Kidney glomerular epithelial cell (primary cell): ENCODE measurements around the gene CNTNAP4.

Experiments used
- DNase-seq: peaks from one replicate; lab custom pipeline; 2025; lab: John Stamatoyannopoulos, UW

CNTNAP4 gene

DNA sequence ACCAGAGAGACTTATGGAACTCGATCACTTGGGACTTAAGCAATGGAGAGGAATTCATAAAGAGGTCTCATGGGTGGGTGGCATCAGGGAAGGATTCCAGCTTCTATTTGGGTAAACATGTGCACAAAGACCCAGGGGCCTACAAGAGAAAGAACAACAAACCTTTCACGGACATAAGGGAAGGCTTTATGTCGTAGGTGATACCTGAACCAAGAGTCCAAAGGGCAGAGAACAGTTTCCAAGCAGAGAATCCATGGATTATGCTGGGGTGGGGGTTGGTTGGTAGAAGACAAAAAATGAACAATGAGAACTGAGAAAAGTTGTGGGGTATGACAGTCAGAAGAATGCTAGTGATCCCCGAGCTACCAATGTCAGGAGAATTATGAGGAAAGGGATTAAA is 119.8 kb downstream of the CNTNAP4 start:
- DNase-seq: no peak

GRCh38 chr16:76409706-76410105 is 132.5 kb downstream of the CNTNAP4 start:
- no peak for DNase-seq

DNA sequence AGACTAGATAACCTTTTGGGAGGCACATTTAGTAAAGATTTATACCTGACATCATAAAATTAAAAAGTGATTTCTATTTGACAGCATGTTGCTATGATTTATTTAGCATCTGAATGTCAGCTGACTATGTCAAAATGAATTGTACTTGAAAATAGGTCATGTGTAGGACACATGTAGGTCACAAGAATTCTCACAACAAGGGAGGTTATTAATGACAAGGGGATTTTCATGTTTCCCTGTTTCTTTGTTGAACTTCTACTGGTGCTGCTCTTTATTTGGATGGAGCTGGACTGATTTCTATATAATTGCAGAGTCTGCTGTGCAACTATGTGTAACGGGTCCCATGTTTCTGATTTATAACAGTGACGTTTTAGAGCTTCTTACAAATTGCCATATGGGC is 144.4 kb downstream of the CNTNAP4 start:
- DNase-seq: no peak

- peak; percentile 44 for DNase-seq
These were observed 151.7 kb downstream of the CNTNAP4 start for GRCh38 chr16:76428858-76429257.

- no peak for DNase-seq
These were observed 164.2 kb downstream of the CNTNAP4 start for GRCh38 chr16:76441391-76441790.

DNA sequence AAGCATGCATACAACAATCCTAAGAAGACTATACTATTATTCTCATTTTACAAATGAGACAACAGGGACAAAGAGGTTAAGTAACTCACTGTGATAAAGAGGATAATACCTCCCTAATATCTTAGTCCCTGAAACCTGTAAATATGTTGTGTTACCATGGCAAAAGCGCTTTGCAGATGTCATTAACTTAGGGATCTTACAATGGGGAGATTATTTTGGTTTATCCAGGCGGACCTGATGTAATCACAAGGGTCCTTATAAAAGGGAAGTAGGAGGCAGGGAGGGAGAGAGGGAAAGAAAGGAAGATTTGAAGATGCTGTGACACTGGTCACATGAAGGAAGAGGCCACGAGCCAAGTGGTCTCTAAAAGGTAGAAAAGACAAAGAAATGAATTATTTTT is 164.7 kb downstream of the CNTNAP4 start:
- no peak for DNase-seq

DNA sequence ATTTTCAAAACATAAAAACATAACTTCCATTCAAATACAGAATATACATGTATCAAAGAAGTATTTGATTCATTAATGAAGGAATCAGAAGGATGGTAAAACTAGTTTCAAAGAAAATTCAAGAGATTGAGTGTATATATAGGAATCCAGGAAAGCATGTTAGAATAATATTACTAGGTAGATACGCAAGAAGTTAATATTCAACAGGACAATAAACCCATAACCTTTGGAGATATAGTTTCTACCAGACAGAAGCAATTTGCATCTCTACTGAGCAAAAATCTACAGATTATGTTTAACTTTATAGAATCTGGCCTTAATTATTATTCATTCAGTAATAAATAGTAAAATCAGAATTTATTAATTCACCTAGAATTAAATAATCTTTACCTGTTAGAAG is 166.8 kb downstream of the CNTNAP4 start:
- no peak for DNase-seq

DNA sequence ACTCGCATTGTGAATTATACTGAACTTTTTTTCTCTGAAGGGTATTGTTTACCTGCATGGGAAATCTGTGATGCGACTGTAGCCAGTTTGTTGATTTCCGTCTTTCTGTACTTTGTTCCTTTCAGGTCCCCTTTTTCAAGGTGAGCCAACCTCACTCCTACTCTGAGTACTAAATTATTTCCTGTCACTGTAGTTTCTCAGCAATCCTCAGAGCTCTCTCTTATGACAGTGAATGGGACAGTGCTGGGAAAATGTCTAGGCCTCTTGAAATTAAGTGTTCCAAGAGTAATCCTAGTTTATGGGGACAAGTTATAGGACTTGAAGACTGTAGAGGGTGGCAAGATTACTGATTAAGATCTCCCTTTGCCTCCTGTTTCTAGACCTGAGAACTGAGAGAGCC is 167.6 kb downstream of the CNTNAP4 start:
- DNase-seq: no peak

GRCh38 chr16:76445815-76446214 is 168.6 kb downstream of the CNTNAP4 start:
- no peak for DNase-seq

DNA sequence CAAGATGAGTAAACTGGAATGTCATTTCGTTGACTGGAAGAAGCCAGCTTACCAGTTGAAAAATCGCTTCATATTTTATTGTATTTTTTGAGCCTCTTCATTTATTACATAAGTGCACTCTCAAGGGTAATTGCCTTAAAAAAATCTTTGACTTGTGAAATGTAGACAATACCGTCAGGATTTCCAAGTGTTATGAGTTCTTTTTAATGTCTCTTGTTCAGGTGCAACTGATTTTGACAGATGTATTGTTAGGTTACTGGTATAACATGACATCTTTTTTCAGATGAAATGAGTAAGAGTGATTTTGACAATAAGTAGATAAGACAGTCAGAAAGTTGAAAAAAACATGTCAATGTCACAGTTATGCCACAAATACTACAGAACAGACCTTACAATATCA is 169.1 kb downstream of the CNTNAP4 start:
- no peak for DNase-seq

DNA sequence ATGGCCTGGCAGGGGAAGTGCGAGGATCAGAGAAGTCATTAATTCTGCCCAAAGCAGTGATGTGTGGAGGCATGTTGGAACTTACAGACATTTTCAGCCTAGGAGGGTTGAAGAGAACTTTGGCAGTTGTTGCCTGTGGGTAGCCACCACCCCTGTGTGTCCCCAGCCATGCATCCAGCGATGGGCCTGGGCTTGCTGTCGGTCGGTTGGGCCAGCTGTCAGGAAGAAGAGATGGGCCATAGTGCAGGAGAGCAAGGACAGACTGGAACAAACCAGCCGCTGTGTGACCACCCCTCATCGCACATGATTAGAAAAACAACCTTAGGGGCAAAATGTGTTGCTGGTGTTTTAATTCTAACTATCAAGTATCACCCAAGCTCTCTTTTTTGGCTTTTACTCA is 173.7 kb downstream of the CNTNAP4 start:
- no peak for DNase-seq

GRCh38 chr16:76455257-76455656 is 178.1 kb downstream of the CNTNAP4 start:
- no peak for DNase-seq

DNA sequence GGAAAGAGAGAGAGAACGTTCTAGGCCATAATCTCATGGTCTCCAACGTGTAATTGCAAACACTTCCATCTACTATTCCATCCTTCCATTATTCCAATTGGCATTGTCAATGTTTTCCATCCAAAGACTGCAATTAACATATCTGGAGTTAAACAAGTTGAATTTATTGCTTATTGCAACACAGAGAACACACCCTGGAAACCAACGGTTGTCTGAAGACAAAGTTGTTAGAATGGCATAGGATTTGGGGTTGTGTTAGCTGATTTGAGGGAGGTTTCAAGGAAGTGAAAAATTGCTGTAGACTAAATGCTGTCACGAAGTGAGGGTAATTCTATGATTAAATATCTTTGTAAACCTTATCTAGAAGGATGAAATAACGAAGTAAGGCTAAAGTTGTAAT is 178.8 kb downstream of the CNTNAP4 start:
- DNase-seq: no peak

GRCh38 chr16:76459111-76459510 is 181.9 kb downstream of the CNTNAP4 start:
- no peak for DNase-seq

DNA sequence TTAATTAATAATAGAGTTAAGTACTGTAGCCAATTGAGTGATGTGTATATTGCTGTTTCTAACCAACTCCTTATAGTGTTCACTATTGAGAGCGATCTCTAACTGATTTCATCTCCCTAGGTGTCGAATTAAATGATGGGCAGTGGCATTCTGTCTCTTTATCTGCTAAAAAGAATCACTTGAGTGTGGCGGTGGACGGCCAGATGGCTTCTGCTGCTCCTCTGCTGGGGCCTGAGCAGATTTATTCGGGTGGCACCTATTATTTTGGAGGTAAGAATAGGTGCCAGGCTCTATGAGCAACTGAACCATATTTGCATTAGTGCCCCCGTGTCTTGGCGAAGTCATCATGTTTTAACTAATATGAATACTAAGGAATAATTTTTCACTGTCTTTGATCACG is 184.6 kb downstream of the CNTNAP4 start:
- DNase-seq: no peak

- DNase-seq: no peak
These were observed 187.9 kb downstream of the CNTNAP4 start for GRCh38 chr16:76464955-76465620.

- DNase-seq: no peak
These were observed 189.7 kb downstream of the CNTNAP4 start for GRCh38 chr16:76466871-76467270.

DNA sequence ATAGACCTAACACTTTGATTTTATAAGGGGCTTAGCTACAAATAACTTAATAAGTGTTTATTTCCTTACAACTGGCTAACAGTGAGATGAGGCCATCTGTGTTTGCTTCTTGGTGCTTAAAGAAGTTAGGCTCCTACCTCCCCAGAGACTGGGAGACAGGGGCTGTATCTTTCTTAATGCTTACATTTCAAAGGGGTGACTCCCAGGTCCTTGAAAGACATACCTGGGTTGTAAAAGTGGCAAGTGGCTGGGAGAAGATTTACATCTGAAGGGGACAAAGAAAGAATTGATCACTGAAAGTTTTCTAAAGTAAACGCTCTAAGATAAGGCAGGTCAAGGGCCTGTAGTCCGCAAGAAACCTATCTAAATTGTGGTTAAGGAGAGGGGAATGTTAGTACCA is 196.8 kb downstream of the CNTNAP4 start:
- no peak for DNase-seq

DNA sequence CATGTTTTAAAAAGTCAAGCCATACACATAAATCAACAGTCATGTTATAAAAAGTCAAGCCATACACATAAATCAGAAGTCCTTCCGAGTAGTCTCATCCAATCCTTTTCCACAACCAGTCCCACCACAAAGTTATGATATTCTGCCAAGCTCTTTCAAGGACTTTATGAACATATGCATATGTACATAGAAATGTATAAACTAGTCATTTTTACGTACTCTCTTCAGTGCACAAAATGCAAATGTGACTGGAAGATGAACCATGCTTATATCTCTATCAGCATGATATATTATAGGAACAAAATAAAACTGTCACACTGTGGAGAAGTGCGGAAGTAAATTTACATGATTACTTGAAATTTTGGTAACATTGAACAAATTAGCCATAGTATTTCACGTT is 200.9 kb downstream of the CNTNAP4 start:
- DNase-seq: no peak

DNA sequence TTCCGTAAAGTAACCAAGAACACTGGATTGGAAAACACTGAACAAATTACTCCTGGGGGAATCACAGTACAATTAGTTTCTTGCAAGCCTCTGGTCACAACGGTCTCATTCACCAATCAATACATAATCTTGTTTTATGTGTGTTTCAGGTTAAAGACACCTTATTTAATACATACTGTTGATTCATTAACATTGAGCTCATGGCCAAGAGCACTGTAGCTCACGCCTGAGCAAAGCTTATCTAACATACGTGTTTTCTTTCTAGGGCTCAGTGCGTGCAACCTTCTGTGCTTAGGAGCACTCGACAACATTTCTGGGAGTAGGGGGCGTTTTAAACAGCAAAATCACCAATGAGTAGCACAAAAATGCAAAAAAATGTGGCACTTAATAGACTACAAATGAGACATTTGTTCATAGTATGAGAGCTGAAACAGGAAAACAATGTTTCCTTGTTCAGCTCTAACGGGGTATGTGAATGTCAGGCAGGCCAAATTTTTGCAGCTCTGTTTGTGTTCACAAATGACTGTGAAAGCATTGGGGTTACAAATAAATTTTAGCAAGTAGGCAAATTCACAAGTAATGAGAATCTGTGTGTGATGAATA is 206.2 kb downstream of the CNTNAP4 start:
- no peak for DNase-seq

- no peak for DNase-seq
These were observed 206.8 kb downstream of the CNTNAP4 start for GRCh38 chr16:76484020-76484419.

DNA sequence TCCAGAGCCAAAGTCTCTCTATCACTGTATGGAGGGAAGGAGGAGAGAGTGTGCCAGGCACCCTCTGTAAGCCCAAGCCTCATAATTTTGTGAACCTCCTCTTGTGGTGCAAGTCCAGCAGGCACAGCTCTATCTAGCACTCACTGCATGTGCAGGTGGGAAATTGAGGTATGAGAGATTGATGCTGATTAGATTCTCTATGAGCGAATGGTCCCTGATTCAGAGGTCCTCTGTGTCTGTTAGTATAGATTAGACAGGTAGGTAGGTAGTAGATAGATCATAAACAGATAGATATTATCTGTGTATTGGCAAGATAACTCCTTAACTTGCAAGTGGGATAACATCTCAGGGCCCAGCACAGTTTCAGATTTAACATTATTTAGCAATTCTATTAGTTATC is 209.5 kb downstream of the CNTNAP4 start:
- DNase-seq: no peak

DNA sequence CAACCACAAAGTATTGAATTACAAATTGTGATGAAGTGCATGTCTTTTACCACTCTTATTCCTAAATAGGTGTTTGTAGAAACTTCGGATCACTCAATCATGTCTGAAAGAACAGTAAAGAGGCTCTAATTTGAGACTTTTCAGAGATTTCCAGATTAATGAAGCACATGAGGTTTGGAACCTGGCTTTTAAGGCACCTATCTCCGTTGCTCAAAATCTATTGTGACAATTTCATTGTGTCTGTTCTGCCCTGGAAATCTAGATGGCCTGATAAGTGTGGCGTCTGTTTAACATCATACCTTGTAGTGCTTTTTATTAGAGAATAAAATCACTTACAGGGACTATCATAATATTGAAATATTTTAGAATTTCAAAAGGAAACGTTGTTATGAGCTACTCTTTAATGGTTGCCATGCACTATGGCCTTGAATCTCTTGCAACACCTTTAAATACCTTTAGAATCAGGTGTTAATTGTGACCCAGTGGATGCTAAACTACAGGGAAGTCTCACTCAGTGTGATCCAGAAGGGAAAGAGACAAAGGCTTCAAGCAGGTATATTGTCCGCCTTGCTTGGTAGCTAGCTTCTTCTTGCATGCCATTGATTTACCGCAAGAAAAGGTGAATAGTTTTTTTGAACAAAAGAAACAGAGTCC is 210.3 kb downstream of the CNTNAP4 start:
- no peak for DNase-seq

GRCh38 chr16:76488065-76488417 is 210.8 kb downstream of the CNTNAP4 start:
- DNase-seq: no peak
